Tibial artery (tissue), 4 donors: Measurements from ENCODE around the gene DRD3.

Experiments
- DNase-seq, 2 donors: peaks; one replicate each; pipeline ENCODE4 v3.0.0-alpha.2; 2019
- H3K27ac ChIP-seq, 2 donors: fragments of 200-600 bp; sonication (generic) in 1 of 2; 1 replicate in 1 of 2; 2 replicates in 1 of 2; pipeline ENCODE4 v1.5.1; 2018 to 2019; ENCODE audit warnings: mild to moderate bottlenecking in 1 of 2
- H3K27me3 ChIP-seq, 2 donors: fragments of 200-600 bp; sonication (generic) in 1 of 2; one replicate each; pipeline versions ENCODE4 v1.5.1 to v1.6.0; 2016 to 2019
- H3K36me3 ChIP-seq, 3 donors: fragments of 200-600 bp; sonication (generic) in 2 of 3; one replicate each; pipeline ENCODE4 v1.5.1; 2016 to 2019; ENCODE audit warnings: mild to moderate bottlenecking in 2 of 3
- H3K4me1 ChIP-seq, 4 donors: fragments of 200-600 bp; sonication (generic) in 2 of 4; 1 replicate in 3 of 4; 2 replicates in 1 of 4; pipeline ENCODE4 v1.5.1; 2016 to 2019
- H3K4me3 ChIP-seq, 2 donors: fragments of 200-600 bp; sonication (generic) in 1 of 2; 1 replicate in 1 of 2; 2 replicates in 1 of 2; pipeline ENCODE4 v1.5.1; 2018 to 2019; ENCODE audit warnings: mild to moderate bottlenecking in 2 of 2
- H3K9me3 ChIP-seq, 3 donors: fragments of 200-600 bp; sonication (generic) in 1 of 3; one replicate each; pipeline ENCODE4 v1.5.1; 2016 to 2019
- intact Hi-C: fragments of 100-400 bp; cut with DNase I; formaldehyde crosslinking; loops from one replicate; pipeline ENCODE4 v1.15.0; 2023; ENCODE audit warnings: low total_unique reads
- TF ChIP-seq, protein P1 (sequence below), 2 experiments: fragments of 200-600 bp in 1 of 2; fragments of 450-650 bp in 1 of 2; IDR thresholded peaks; one replicate each; pipeline ENCODE4 v1.5.1; 2017 to 2019; ENCODE audit warnings: antibody characterized with exemption in 2 of 2, mild to moderate bottlenecking in 1 of 2, moderate library complexity in 1 of 2

DRD3 gene

DNA sequence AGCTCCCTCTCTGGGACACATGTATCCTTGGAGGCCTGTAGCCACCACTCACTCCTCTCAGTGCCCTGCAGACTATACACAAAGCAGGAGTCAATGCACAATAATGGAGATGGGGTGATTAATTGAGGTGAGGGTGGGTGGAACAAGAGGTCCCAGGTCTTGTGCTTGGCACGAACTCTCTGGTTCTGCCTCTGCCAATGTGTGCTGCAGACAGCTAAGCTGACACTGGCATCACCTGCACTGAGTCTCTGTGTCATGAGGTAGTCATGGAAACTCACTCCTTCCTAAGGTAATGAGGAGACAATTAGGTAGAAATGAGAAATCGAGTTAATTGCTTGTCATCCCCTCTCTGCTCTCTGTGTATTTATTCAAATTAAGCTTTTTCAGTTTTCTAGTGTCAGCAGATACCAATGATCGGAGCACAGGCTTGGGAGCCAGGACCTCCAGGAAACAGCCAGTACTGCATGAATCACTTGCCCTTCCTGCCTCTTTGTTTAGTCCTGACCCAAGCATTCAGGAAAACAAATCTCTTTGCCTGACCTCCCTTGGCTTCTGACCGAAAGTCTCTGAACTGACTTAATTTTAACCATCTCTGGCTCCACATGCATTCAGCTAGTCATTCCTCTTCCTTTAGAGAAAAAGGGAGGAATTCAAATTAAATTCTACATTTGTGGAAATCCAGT, 56.7 kb downstream of the DRD3 start:
- H3K4me1 ChIP-seq = no peaks in the 10 kb centered on the region
- H3K4me3 ChIP-seq = no peak overlapping the region
- no peaks in the 10 kb centered on the region for H3K36me3 ChIP-seq
- intact Hi-C loops = no loop called here
- no peak overlapping the region for H3K27ac ChIP-seq
- H3K9me3 ChIP-seq = no peaks in the 10 kb centered on the region
- DNase-seq = no peak
- TF ChIP-seq, protein P1, sequence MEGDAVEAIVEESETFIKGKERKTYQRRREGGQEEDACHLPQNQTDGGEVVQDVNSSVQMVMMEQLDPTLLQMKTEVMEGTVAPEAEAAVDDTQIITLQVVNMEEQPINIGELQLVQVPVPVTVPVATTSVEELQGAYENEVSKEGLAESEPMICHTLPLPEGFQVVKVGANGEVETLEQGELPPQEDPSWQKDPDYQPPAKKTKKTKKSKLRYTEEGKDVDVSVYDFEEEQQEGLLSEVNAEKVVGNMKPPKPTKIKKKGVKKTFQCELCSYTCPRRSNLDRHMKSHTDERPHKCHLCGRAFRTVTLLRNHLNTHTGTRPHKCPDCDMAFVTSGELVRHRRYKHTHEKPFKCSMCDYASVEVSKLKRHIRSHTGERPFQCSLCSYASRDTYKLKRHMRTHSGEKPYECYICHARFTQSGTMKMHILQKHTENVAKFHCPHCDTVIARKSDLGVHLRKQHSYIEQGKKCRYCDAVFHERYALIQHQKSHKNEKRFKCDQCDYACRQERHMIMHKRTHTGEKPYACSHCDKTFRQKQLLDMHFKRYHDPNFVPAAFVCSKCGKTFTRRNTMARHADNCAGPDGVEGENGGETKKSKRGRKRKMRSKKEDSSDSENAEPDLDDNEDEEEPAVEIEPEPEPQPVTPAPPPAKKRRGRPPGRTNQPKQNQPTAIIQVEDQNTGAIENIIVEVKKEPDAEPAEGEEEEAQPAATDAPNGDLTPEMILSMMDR (IDR thresholded peaks at IDR 0.05) = no peak
- H3K27me3 ChIP-seq = no peaks in the 10 kb centered on the region

DNA sequence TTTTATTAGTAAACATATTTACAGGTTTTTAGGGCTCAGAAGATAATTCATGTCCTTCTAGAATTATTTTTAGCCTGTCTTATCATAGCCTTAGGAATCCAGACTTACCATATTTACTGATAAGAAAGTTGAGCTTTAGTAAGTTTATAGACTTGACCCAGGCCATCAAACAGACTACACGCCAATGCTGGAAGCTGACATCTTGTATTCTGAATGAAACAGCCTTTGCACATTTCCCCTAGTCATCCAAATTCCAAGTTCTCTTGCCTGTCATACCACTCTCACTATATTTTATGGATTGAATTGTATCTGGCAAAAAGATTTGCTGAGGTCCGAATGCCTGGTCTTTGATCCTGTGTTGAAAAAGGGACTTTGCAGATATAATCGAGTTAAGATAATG, 58.6 kb downstream of the DRD3 start:
- TF ChIP-seq, protein P1 (IDR thresholded peaks at IDR 0.05) = no peak
- Histone ChIP-seq H3K4me3 (no peak overlapping the region), H3K9me3 (no peaks in the 10 kb centered on the region), H3K27me3 (no peaks in the 10 kb centered on the region), H3K36me3 (no peaks in the 10 kb centered on the region), H3K27ac (no peak overlapping the region), H3K4me1 (no peaks in the 10 kb centered on the region)
- intact Hi-C loops = no loop called here
- no peak for DNase-seq

DNA sequence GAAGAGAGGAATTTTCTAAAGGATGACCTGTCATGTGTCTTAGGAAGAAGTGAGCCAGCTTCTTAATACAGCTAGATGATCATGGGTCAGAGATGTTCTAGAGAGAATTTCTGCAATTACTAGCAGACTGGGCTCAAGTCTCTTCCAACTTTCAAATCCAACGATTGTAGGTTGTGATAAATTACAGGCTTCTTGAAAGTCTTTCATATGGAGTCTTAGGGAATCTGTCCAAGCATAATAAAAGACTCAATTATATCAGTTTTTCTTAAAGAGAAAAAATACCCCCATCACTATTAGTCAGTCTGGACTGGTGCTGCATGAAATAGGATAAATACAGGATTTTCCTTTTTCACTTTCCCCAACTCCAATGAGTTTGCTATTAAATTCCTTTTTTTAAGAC, 59.1 kb downstream of the DRD3 start:
- no peaks in the 10 kb centered on the region for H3K27me3 ChIP-seq
- no peaks in the 10 kb centered on the region for H3K4me1 ChIP-seq
- no peaks in the 10 kb centered on the region for H3K36me3 ChIP-seq
- TF ChIP-seq, protein P1 (IDR thresholded peaks at IDR 0.05) = no peak
- H3K9me3 ChIP-seq = no peaks in the 10 kb centered on the region
- no peak for DNase-seq
- no peak overlapping the region for H3K4me3 ChIP-seq
- H3K27ac ChIP-seq = no peak overlapping the region
- intact Hi-C loops = no loop called here

DNA sequence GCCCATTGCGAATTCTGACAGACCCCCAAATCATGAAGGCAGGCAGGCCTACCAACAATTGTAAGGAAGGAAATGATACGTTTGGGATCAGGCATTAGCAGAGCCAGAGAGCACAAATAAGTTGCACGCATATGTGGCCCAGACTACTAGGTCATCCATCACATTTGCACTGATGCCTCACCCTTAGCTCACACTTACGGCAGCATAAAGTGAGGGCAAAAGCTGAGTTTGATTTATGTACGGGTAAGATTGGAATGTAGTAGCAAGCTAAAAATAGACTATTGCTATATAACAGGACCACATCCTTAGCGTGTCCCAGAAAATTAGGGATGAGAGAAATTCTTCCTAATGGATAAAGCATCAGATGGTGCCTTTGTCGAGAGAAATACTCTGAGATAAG, 63.7 kb downstream of the DRD3 start:
- no peak for DNase-seq
- intact Hi-C loops = no loop called here
- H3K4me3 ChIP-seq = no peak overlapping the region
- H3K27ac ChIP-seq = no peak overlapping the region
- H3K9me3 ChIP-seq = no peaks in the 10 kb centered on the region
- H3K27me3 ChIP-seq = no peaks in the 10 kb centered on the region
- TF ChIP-seq, protein P1 (IDR thresholded peaks at IDR 0.05) = no peak
- H3K36me3 ChIP-seq = no peaks in the 10 kb centered on the region
- no peaks in the 10 kb centered on the region for H3K4me1 ChIP-seq

DNA sequence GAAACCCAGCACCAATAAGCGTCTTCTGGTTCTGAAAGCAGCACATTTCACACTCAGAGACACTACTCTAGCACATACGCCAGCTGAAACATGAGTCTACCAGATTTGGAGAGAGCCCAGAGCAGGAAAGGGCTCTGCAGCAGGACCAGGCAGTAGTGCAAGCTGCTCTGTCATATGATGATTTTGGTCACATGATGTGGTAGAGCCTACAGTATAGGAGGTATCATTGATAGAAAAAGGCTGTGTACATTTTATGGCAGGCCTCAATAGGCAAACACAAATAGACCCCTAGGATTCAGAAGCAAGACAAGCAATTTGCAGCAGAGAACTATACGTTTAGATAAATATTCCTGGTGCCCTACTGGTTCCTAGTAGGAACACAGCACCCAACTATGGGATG, 64.1 kb downstream of the DRD3 start:
- H3K27me3 ChIP-seq = no peaks in the 10 kb centered on the region
- DNase-seq = no peak
- no peaks in the 10 kb centered on the region for H3K36me3 ChIP-seq
- H3K9me3 ChIP-seq = no peaks in the 10 kb centered on the region
- TF ChIP-seq, protein P1 (IDR thresholded peaks at IDR 0.05) = no peak
- no peak overlapping the region for H3K4me3 ChIP-seq
- no peaks in the 10 kb centered on the region for H3K4me1 ChIP-seq
- intact Hi-C loops = no loop called here
- no peak overlapping the region for H3K27ac ChIP-seq

DNA sequence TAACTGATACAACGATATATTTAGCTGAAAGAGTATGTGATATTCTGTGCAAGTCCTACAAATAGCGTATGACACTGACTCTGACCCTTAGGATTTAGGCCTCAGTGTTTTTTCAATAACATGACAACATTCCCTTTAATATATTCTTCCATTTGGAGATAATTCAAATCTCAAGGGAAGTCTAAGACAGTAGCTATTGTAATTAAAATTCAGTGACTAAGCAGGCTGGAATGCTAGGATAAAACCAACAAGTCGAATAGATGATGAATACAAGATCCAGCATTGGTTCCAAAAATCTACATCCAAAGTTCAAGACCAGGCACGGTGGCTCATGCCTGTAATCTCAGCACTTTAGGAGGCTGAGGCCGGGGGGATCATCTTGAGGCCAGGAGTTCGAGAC, 66.2 kb downstream of the DRD3 start:
- Histone ChIP-seq H3K9me3 (no peaks in the 10 kb centered on the region), H3K4me1 (no peaks in the 10 kb centered on the region), H3K36me3 (no peaks in the 10 kb centered on the region), H3K4me3 (no peak overlapping the region), H3K27ac (no peak overlapping the region), H3K27me3 (no peaks in the 10 kb centered on the region)
- TF ChIP-seq, protein P1 (IDR thresholded peaks at IDR 0.05) = no peak
- no peak for DNase-seq
- intact Hi-C loops = no loop called here
